Lower lobe of right lung (tissue), 2 donors: ENCODE results near the gene NCAPH2. TPM values are rescaled to one million over a fixed set of nuclear protein-coding genes. Genes with fewer than 3 reads are reported as not detected.

ENCODE experiments used
- ATAC-seq, 2 donors: fragments of 200-7000 bp; cut with Tn5 transposase; one replicate each; pipeline ENCODE4 v1.9.1; 2020 to 2022; ENCODE audit warnings: mild to moderate bottlenecking in 2 of 2, moderate library complexity in 2 of 2
- DNase-seq: peaks from one replicate; pipeline ENCODE4 v3.0.0-alpha.2; 2020
- H3K27ac ChIP-seq: fragments of 200-600 bp; one replicate; pipeline ENCODE4 v1.8.0; 2022
- H3K27me3 ChIP-seq: fragments of 200-600 bp; one replicate; pipeline ENCODE4 v1.8.0; 2022; ENCODE audit warnings: low read depth
- H3K36me3 ChIP-seq: fragments of 200-600 bp; one replicate; pipeline ENCODE4 v1.8.0; 2022; ENCODE audit warnings: mild to moderate bottlenecking
- H3K4me1 ChIP-seq: fragments of 200-600 bp; one replicate; pipeline ENCODE4 v1.8.0; 2022
- H3K4me3 ChIP-seq: fragments of 200-600 bp; one replicate; pipeline ENCODE4 v1.8.0; 2022; ENCODE audit warnings: mild to moderate bottlenecking
- H3K9me3 ChIP-seq: fragments of 200-600 bp; one replicate; pipeline ENCODE4 v1.8.0; 2022
- intact Hi-C: fragments of 100-400 bp; cut with DNase I; formaldehyde crosslinking; loops from one replicate; pipeline ENCODE4 v1.11.0; 2022
- total RNA-seq: library from RNA; stranded (reverse); fragmentation: NEBNext Ultra II Directional; extraction: Animal tissue kit (Norgen Biotek cat#: 25700); gene quantifications from one replicate; pipeline ENCODE4 v1.2.1, GENCODE V29; 2021
- TF ChIP-seq, protein P1 (sequence below): fragments of 200-600 bp; IDR thresholded peaks from one replicate; pipeline ENCODE4 v1.8.0; 2022; ENCODE audit warnings: antibody characterized with exemption, mild to moderate bottlenecking
- donor health status: DM: no; HTN: yes; CAD: no; lungs with severe emphysema.

The NCAPH2 gene
- total RNA-seq, 1 donor from 2014 or later = 46.1 TPM

DNA sequence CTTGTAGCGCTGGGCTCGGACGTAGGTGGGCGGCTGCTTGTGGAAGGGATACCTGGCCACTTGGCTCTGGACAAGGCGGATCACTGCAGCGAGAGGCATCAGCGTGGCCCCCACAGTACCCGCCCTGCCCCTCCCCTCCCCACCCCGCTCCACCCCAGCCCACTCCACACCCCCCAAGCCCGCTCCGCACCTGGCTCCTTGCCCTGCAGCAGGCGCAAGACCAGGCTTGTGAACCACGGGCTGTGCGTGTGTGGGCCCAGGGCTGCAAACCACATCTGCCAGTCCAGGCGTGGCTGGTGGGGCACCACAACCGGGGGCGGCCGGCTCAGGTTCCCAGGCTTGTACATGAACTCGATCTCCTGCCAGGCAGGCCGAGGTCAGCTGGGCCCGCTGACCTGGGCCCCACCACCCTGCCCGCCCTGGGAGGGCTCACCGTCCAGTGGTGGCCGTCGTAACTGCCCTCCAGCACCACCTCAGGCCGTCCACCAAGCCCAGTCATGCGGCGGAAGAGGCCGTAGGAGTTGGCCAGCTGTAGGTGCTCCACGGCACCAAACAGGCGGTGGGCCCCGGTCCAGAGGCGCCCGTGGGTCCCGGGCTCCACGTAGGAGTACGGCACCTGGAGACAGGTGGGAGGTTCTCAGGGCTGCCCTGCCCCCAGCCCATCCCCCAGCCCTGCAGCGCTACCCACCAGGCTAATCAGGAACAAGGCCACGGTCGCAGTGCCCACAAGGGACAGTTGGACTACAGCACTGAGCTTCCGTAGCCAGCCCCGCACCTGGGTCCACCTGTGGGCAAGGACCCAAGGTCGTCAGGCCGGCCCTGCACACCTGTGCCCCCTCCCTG is 3.4 kb upstream of the NCAPH2 start:
- Histone ChIP-seq H3K4me1 (peaks cover 24% of the 10 kb centered on the region), H3K27ac (no peak overlapping the region), H3K36me3 (peaks cover 36% of the 10 kb centered on the region), H3K27me3 (no peaks in the 10 kb centered on the region), H3K4me3 (no peak overlapping the region), H3K9me3 (no peaks in the 10 kb centered on the region)
- DNase-seq (peak; percentile 52), ATAC-seq (no peak)
- TF ChIP-seq, protein P1, sequence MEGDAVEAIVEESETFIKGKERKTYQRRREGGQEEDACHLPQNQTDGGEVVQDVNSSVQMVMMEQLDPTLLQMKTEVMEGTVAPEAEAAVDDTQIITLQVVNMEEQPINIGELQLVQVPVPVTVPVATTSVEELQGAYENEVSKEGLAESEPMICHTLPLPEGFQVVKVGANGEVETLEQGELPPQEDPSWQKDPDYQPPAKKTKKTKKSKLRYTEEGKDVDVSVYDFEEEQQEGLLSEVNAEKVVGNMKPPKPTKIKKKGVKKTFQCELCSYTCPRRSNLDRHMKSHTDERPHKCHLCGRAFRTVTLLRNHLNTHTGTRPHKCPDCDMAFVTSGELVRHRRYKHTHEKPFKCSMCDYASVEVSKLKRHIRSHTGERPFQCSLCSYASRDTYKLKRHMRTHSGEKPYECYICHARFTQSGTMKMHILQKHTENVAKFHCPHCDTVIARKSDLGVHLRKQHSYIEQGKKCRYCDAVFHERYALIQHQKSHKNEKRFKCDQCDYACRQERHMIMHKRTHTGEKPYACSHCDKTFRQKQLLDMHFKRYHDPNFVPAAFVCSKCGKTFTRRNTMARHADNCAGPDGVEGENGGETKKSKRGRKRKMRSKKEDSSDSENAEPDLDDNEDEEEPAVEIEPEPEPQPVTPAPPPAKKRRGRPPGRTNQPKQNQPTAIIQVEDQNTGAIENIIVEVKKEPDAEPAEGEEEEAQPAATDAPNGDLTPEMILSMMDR = no peak
- intact Hi-C loops = no loop called here

DNA sequence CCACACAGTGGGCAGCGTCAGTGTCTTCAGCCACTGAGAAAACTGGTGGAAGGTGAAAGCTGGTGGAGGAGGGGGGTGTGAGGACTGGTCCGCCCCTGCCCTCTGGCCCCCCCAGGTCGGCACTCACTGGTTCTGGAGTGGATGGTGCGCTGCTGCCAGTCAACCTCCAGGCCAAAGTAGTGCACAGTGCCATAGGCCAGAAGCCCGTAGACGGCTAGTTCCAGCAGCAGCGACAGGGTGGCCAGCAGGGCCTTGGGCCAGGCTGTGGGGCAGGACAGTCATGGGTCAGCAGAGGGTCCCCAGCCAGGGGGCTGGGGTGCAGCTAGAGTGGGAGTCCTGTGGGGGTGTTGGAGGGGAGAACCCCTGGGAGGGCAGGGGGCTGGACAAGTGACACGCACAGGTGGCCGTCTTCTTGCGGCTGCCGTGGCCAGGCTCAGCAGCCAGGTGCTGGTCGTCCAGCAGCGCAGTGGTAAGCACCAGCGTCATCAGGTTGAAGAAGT is 2.7 kb upstream of the NCAPH2 start:
- peaks cover 36% of the 10 kb centered on the region for H3K36me3 ChIP-seq
- no peak overlapping the region for H3K4me3 ChIP-seq
- H3K27me3 ChIP-seq = no peaks in the 10 kb centered on the region
- intact Hi-C loops = no loop called here
- peaks cover 27% of the 10 kb centered on the region for H3K4me1 ChIP-seq
- TF ChIP-seq, protein P1 = no peak
- ATAC-seq = no peak
- no peak overlapping the region for H3K27ac ChIP-seq
- H3K9me3 ChIP-seq = no peaks in the 10 kb centered on the region
- no peak for DNase-seq

DNA sequence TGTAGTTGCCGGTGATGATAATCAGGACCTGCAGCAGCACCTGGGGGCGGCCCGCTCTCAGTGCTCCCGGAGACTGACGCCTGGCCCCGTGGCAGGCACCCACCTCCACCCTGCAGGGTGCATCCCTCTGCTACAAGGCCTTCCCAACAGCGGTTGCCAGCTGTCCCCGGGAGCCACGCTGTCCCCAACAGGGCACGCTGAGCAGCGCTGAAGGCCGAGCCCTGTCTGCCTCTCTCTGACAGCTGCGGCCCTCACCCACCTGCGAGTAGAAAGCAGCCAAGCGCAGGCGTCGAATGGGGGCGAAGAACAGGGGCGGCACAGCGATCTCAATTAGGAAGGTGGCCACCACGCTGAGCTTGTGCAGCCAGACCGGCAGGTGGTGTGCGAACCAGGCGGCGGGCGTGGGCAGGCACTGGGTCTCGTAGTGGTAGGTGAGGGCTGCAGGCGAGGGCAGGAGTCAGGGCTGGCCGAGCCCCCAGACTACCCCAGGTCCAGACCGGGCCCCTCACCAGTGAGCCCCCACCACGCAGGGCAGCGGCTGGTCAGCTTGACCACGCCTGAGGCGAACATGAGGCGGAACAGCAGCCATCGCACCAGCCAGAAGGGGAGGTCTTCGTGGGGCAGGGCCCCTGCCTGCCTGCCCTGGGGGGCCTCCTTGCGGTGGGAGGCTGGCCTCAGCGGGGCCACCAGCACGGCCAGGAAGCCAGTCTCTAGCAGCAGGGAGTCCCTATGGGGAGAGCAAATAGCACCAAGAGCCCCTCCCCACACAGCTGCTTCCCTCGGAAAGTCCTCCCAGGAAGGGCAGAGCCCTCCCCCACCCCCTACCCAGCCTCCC is 2.0 kb upstream of the NCAPH2 start:
- peaks cover 28% of the 10 kb centered on the region for H3K4me1 ChIP-seq
- H3K4me3 ChIP-seq = peak overlapping the region; percentile 87
- peaks cover 42% of the 10 kb centered on the region for H3K36me3 ChIP-seq
- no peaks in the 10 kb centered on the region for H3K27me3 ChIP-seq
- no peak overlapping the region for H3K27ac ChIP-seq
- no peak for ATAC-seq
- intact Hi-C loops = no loop called here
- peak; percentile 57 for DNase-seq
- no peaks in the 10 kb centered on the region for H3K9me3 ChIP-seq
- TF ChIP-seq, protein P1 = no peak

- intact Hi-C loops = no loop called here
- Histone ChIP-seq H3K9me3 (no peaks in the 10 kb centered on the region), H3K27ac (peak overlapping the region; percentile 90), H3K36me3 (peaks cover 43% of the 10 kb centered on the region), H3K27me3 (no peaks in the 10 kb centered on the region), H3K4me3 (peak overlapping the region; percentile 87), H3K4me1 (peaks cover 31% of the 10 kb centered on the region)
- TF ChIP-seq, protein P1 = no peak
- DNase-seq (peak; percentile 61), ATAC-seq (peak; percentile 1 to 6)
These were observed 1.2 kb upstream of the NCAPH2 start for GRCh38 chr22:50506611-50507420.
